Measurements from ENCODE around the gene MYF5.

The MYF5 gene

GRCh38 chr12:80708259-80708974 is 8.3 kb upstream of the MYF5 start:
- no peak for DNase-seq

- no peak for DNase-seq
Observed at GRCh38 chr12:80708975-80709328, 7.8 kb upstream of the MYF5 start.

GRCh38 chr12:80709811-80710726 is 6.6 kb upstream of the MYF5 start:
- DNase-seq, result no peak

GRCh38 chr12:80710727-80711449 is 5.8 kb upstream of the MYF5 start:
- no peak for DNase-seq

- DNase-seq, result no peak
Observed at GRCh38 chr12:80711866-80712265, 4.8 kb upstream of the MYF5 start.

- DNase-seq, result no peak
Observed at GRCh38 chr12:80712866-80713265, 3.8 kb upstream of the MYF5 start.

- DNase-seq, result no peak
Observed at GRCh38 chr12:80713419-80713818, 3.3 kb upstream of the MYF5 start.

GRCh38 chr12:80714055-80714454 is 2.7 kb upstream of the MYF5 start:
- no peak for DNase-seq

GRCh38 chr12:80714846-80715245 is 1.9 kb upstream of the MYF5 start:
- no peak for DNase-seq

GRCh38 chr12:80715713-80716249 is 931 bp upstream of the MYF5 start:
- no peak for DNase-seq

- DNase-seq, result no peak
Observed at GRCh38 chr12:80717856-80718255, 1.1 kb downstream of the MYF5 start.

GRCh38 chr12:80720516-80720915 is 3.8 kb downstream of the MYF5 start:
- no peak for DNase-seq

- no peak for DNase-seq
Observed at GRCh38 chr12:80721326-80721725, 4.6 kb downstream of the MYF5 start.

GRCh38 chr12:80745851-80746505 is 29.3 kb downstream of the MYF5 start:
- DNase-seq, result no peak

GRCh38 chr12:80747800-80748199 is 31.1 kb downstream of the MYF5 start:
- DNase-seq, result no peak

- DNase-seq, result no peak
Observed at GRCh38 chr12:80749456-80749855, 32.7 kb downstream of the MYF5 start.

GRCh38 chr12:80752464-80752863 is 35.8 kb downstream of the MYF5 start:
- no peak for DNase-seq

GRCh38 chr12:80754274-80754673 is 37.6 kb downstream of the MYF5 start:
- no peak for DNase-seq

- no peak for DNase-seq
Observed at GRCh38 chr12:80756875-80757274, 40.2 kb downstream of the MYF5 start.

GRCh38 chr12:80761838-80762237 is 45.1 kb downstream of the MYF5 start:
- no peak for DNase-seq

- DNase-seq, result peak in 1 of 5 donors; percentile 16
Observed at GRCh38 chr12:80763874-80764273, 47.2 kb downstream of the MYF5 start.

- DNase-seq, result no peak
Observed at GRCh38 chr12:80766210-80766609, 49.5 kb downstream of the MYF5 start.

- no peak for DNase-seq
Observed at GRCh38 chr12:80766897-80767296, 50.2 kb downstream of the MYF5 start.
